Osteoblast (primary cell): ENCODE measurements around the gene SUPT6H. TPM values are rescaled to one million over a fixed set of nuclear protein-coding genes. Genes with fewer than 3 reads are reported as not detected.

ENCODE experiments used
- DNase-seq: peaks from one replicate; pipeline ENCODE4 v3.0.0; 2011; ENCODE audit warnings: low spot score, mixed read lengths; ENCODE audit not compliant: insufficient read length; ENCODE audit errors: missing footprints
- H2AFZ ChIP-seq: 2 replicates; pipeline ENCODE4 v1.6.0; 2011; ENCODE audit warnings: mild to moderate bottlenecking, low read length
- H3K27ac ChIP-seq: 2 replicates; pipeline ENCODE4 v1.5.1; 2011; ENCODE audit warnings: mild to moderate bottlenecking, low read depth, low read length, moderate library complexity
- H3K27me3 ChIP-seq: 2 replicates; pipeline ENCODE4 v1.6.0; 2012; ENCODE audit warnings: mild to moderate bottlenecking, control low read depth, inconsistent platforms, low read length, moderate library complexity; ENCODE audit not compliant: insufficient read depth
- H3K36me3 ChIP-seq: 2 replicates; pipeline ENCODE4 v1.5.1; 2011; ENCODE audit warnings: mild to moderate bottlenecking, low read length, control low read depth, moderate library complexity; ENCODE audit not compliant: insufficient read depth
- H3K4me1 ChIP-seq: 2 replicates; pipeline ENCODE4 v1.5.1; 2011; ENCODE audit warnings: mild to moderate bottlenecking, low read length, control low read depth, moderate library complexity; ENCODE audit not compliant: insufficient read depth
- H3K4me2 ChIP-seq: 2 replicates; pipeline ENCODE4 v1.6.0; 2011; ENCODE audit warnings: mild to moderate bottlenecking, low read length; ENCODE audit not compliant: insufficient read depth
- H3K4me3 ChIP-seq: fragments of 200-600 bp; sonication (generic); 3 replicates; pipeline ENCODE4 v1.5.1; 2012; ENCODE audit warnings: mild to moderate bottlenecking, low read length, inconsistent platforms; ENCODE audit not compliant: insufficient read depth
- H3K79me2 ChIP-seq: 2 replicates; pipeline ENCODE4 v1.6.0; 2012; ENCODE audit warnings: mild to moderate bottlenecking, low read length, control low read depth, inconsistent platforms; ENCODE audit not compliant: insufficient read depth
- H3K9me3 ChIP-seq: 2 replicates; pipeline ENCODE4 v1.5.1; 2011; ENCODE audit warnings: low read depth, low read length, control low read depth
- H4K20me1 ChIP-seq: 2 replicates; pipeline ENCODE4 v1.6.0; 2012; ENCODE audit warnings: mild to moderate bottlenecking, low read length, control low read depth; ENCODE audit not compliant: insufficient read depth
- CTCF ChIP-seq: IDR thresholded peaks from 2 replicates; pipeline ENCODE4 v1.5.1; 2011; ENCODE audit warnings: mild to moderate bottlenecking, low read depth, low read length, moderate library complexity; ENCODE audit errors: extremely low read depth
- small RNA-seq: library from RNA; depleted of rRNA; stranded (forward); fragments of <200 nt; gene quantifications from one replicate; pipeline ENCODE3, GENCODE V24; 2012
- total RNA-seq: library from RNA; depleted of rRNA; stranded (reverse); fragments of >200 nt; gene quantifications from 2 replicates; pipeline ENCODE4 v1.2.3, GENCODE V29; 2012

SUPT6H gene
- total RNA-seq, 1 donor, result 47.4 TPM

DNA sequence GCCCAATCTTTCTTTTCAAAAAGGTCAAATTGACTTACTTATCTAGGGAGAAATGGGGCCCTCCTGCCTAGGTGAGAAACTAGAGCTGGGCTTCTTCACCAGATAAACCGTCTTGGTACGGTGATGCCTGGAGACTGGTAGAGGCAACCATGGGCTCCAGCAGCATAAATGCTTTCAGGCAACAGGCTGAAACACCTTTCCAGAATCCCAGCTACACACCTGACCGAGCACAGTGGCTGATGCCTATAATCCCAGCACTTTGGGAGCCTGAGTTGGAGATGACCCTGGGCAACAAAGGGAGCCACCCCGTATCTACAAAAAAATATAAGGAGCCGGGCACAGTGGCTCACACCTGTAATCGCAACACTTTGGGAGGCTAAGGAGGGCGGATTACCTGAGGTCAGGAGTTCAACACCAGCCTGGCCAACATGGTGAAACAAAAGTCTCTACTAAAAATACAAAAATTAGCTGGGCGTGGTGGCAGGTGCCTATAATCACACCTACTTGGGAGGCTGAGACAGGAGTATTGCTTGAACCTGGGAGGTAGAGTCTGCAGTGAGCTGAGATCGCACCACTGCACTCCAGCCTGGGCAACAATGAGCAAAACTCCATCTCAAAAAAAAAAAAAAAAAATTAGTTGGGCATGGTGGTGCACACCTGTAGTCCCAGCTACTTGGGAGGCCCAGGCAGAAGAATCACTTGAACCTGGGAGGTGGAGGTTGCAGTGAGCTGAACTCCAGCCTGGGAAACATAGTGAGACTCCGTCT lies 89.8 kb downstream of the SUPT6H start:
- Histone ChIP-seq H3K4me3 (no peak overlapping the region), H3K27ac (no peak overlapping the region), H3K4me1 (peaks cover 5% of the 10 kb centered on the region), H3K27me3 (no peaks in the 10 kb centered on the region), H3K9me3 (no peaks in the 10 kb centered on the region), H3K36me3 (peaks cover 57% of the 10 kb centered on the region), H4K20me1 (peaks cover 41% of the 10 kb centered on the region), H3K4me2 (no peak overlapping the region), H2AFZ (no peak overlapping the region), H3K79me2 (peaks cover 36% of the 10 kb centered on the region)
- DNase-seq, result no peak
- TF ChIP-seq CTCF, result no peak

Small RNA genes lying within 50 kb of the gene (small RNA-seq; reads per million reads assigned to genes)
- gene SNORD42A (not detected), gene SNORD42B (0.45 reads per million), gene SNORD4A (not detected), gene SNORD4B (not detected)

Other genes with a start within 250 kb of the SUPT6H start
- gene SLC13A2, start 188.6 kb upstream of the SUPT6H start, total RNA-seq, result not detected in 2 replicates
- gene FOXN1, start 155.9 kb upstream of the SUPT6H start, total RNA-seq, result not detected in 2 replicates
- 23.2 and 25.0 TPM in 2 replicates for gene UNC119, start 109.6 kb upstream of the SUPT6H start, total RNA-seq
- 49.9 and 54.5 TPM in 2 replicates for gene PIGS, start 90.7 kb upstream of the SUPT6H start, total RNA-seq
- 9.4 and 17.0 TPM in 2 replicates for gene ALDOC, start 85.3 kb upstream of the SUPT6H start, total RNA-seq
- gene SPAG5, start 63.2 kb upstream of the SUPT6H start, total RNA-seq, result 4.3 and 6.2 TPM in 2 replicates
- 4.1 and 4.3 TPM in 2 replicates for gene RSKR, start 48.0 kb upstream of the SUPT6H start, total RNA-seq
- gene BLTP2, start 17.0 kb upstream of the SUPT6H start, total RNA-seq, result 170 and 171 TPM in 2 replicates
- gene SDF2, start 299 bp upstream of the SUPT6H start, total RNA-seq, result 37.4 and 40.9 TPM in 2 replicates
- gene PROCA1, start 49.7 kb downstream of the SUPT6H start, total RNA-seq, result 0.36 and 0.88 TPM in 2 replicates
- gene RAB34, start 55.7 kb downstream of the SUPT6H start, total RNA-seq, result 176 and 186 TPM in 2 replicates
- 428 and 494 TPM in 2 replicates for gene RPL23A, start 57.8 kb downstream of the SUPT6H start, total RNA-seq
- 3.2 and 4.0 TPM in 2 replicates for gene TLCD1, start 64.0 kb downstream of the SUPT6H start, total RNA-seq
- gene NEK8, start 66.6 kb downstream of the SUPT6H start, total RNA-seq, result 6.2 and 7.2 TPM in 2 replicates
- gene TRAF4, start 81.8 kb downstream of the SUPT6H start, total RNA-seq, result 36.8 and 47.0 TPM in 2 replicates
- gene FAM222B, start 180.6 kb downstream of the SUPT6H start, total RNA-seq, result 4.4 and 5.1 TPM in 2 replicates
- gene ERAL1, start 192.8 kb downstream of the SUPT6H start, total RNA-seq, result 28.9 and 30.4 TPM in 2 replicates
- 32.1 and 35.1 TPM in 2 replicates for gene FLOT2, start 235.5 kb downstream of the SUPT6H start, total RNA-seq
- gene DHRS13, start 240.9 kb downstream of the SUPT6H start, total RNA-seq, result 4.7 and 6.2 TPM in 2 replicates